GM13976 (cell line): Measurements from ENCODE around the gene CTNS.
"Not testable (repeated sequence)": the region's sequence is repeated elsewhere in the genome, so short reads cannot be mapped to it uniquely, and the experiment has no call there.

Source experiments
- DNase-seq: peaks from one replicate; pipeline ENCODE4 v3.0.0; 2012; ENCODE audit warnings: low spot score
- in situ Hi-C: fragments of 300-500 bp; cut with MboI; formaldehyde crosslinking; loops from one replicate; pipeline ENCODE4 v1.12.0; 2022; ENCODE audit warnings: low sequenced_read_pairs, mixed read lengths, inconsistent platforms; ENCODE audit not compliant: unreplicated experiment
- TF ChIP-seq, protein P1 (sequence below): IDR thresholded peaks from 2 replicates; pipeline ENCODE4 v1.5.1; 2012; ENCODE audit warnings: borderline replicate concordance, mild to moderate bottlenecking; ENCODE audit not compliant: insufficient read depth; ENCODE audit errors: extremely low read depth, missing control alignments, control extremely low read depth

Gene CTNS

DNA sequence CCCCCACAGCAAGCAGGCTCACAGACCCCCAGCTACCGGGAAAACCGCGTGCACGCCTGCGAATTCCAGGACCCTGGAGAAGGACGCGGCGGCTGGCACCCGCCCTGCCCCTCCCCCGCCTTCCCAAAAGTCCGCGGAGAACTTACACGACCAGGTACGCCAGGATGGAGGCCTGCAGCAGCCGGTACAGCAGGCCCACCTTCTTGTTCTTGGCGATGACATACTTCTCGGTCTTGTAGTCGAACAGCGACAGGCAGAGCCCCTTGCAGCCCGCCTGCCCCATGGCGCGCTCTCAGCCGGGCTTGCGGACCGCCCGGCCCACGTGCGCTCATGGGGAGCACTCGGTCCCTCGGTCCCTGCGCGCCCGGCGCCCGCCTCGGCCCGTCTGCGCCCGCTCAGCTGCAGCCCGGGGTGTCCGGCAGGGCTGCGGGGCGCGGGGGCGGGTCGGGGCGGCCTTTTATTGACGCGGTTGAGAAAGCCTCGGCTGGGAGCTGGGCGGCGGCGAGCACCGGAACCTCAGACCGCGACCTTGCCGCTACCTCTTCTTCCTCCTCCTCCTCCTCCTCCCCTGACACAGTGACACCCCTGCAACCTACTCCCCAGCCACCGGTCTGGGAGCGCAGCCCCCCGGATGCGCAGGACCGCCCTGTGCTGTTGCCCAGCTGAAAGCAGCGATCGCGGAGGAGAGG is 59.3 kb downstream of the CTNS start, which contains the start of gene P2RX5:
P2RX5 (minus strand) TSS at position 433 of the 689 bp plus-strand sequence; CDS start at position 283, 150 bp downstream.
- in situ Hi-C loops: no loop called here

DNA sequence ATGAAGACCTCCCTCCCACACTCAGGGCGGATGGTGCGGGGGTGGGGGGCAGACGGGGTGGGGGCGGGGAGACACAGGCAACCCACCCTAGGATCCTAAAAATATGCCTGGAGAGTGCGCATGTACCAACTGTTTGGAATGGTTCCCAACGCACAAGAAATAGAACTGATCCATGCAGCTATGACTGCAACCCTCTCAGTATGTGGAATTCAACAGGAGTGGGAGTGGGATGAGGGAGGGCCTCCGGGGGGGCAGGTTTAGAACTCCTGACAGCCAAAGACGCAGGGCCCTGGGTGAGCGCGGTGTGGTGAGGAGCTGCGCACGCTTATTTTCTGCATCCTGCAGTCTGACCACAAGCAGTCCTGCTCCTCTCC is 60.5 kb downstream of the CTNS start:
- TF ChIP-seq, protein P1, sequence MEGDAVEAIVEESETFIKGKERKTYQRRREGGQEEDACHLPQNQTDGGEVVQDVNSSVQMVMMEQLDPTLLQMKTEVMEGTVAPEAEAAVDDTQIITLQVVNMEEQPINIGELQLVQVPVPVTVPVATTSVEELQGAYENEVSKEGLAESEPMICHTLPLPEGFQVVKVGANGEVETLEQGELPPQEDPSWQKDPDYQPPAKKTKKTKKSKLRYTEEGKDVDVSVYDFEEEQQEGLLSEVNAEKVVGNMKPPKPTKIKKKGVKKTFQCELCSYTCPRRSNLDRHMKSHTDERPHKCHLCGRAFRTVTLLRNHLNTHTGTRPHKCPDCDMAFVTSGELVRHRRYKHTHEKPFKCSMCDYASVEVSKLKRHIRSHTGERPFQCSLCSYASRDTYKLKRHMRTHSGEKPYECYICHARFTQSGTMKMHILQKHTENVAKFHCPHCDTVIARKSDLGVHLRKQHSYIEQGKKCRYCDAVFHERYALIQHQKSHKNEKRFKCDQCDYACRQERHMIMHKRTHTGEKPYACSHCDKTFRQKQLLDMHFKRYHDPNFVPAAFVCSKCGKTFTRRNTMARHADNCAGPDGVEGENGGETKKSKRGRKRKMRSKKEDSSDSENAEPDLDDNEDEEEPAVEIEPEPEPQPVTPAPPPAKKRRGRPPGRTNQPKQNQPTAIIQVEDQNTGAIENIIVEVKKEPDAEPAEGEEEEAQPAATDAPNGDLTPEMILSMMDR: no peak
- in situ Hi-C loops: no loop called here
- DNase-seq: no peak

More for the DNA sequence above, 59.3 kb downstream of the CTNS start, which contains the start of gene P2RX5:
- TF ChIP-seq, protein P1: no peak
- peak; percentile 69 for DNase-seq

DNA sequence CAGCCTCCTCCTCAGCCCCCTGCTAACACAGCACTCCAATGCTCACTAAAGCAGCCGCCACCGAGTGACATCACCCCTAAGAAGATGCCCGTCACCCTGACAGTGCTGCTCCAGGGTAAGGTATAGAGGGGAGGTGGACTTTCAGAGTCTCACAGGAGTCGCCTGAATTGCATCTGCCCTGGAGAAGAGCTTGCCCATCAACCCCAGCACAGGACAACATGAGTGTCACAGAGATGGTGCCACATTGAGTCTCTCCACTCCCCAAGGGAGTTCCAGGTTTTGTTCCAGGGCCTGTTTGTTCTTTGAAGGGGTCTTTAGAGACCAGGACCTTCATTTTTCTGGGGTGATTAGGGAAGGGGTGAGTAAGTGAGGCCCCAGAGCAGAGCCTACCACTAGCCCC is 61.6 kb downstream of the CTNS start:
- in situ Hi-C loops: no loop called here
- no peak for DNase-seq
- TF ChIP-seq, protein P1: no peak

DNA sequence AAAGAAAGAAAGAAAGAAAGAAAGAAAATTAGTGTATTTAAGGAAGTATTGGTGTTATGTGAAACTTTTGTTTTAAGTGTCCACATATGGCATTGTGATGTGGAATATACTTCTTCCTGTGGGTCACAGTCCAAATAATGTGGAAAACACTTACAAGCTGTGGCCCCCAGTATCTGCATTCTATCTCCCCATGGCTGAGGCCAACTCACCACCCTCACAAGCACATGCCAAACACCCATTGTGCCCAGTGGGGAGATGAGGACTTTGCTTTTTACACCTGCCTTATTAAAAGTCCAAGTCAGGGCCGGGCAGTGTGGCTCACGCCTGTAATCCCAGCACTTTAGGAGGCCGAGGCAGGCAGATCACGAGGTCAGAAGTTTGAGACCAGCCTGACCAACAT is 63.4 kb downstream of the CTNS start:
- in situ Hi-C loops: no loop called here
- TF ChIP-seq, protein P1: no peak
- no peak for DNase-seq

DNA sequence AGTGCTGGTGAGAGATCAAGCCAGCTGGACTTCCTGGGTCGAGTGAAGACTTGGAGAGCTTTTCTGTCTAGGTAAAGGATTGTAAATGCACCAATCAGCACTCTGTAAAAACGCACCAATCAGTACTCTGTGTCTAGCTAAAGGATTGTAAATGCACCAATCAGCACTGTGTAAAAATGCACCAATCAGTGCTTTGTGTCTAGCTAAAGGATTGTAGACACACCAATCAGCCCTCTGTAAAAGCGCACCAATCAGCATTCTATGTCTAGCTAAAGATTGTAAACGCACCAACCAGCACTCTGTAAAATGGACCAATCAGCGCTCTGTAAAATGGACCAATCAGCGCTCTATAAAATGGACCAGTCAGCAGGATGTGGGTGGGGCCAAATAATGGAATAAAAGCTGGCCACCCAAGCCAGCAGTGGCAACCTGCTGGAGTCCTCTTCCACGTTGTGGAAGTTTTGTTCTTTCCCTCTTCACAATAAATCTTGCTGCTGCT is 65.5 kb downstream of the CTNS start:
- DNase-seq, in situ Hi-C loops: not testable (repeated sequence)

DNA sequence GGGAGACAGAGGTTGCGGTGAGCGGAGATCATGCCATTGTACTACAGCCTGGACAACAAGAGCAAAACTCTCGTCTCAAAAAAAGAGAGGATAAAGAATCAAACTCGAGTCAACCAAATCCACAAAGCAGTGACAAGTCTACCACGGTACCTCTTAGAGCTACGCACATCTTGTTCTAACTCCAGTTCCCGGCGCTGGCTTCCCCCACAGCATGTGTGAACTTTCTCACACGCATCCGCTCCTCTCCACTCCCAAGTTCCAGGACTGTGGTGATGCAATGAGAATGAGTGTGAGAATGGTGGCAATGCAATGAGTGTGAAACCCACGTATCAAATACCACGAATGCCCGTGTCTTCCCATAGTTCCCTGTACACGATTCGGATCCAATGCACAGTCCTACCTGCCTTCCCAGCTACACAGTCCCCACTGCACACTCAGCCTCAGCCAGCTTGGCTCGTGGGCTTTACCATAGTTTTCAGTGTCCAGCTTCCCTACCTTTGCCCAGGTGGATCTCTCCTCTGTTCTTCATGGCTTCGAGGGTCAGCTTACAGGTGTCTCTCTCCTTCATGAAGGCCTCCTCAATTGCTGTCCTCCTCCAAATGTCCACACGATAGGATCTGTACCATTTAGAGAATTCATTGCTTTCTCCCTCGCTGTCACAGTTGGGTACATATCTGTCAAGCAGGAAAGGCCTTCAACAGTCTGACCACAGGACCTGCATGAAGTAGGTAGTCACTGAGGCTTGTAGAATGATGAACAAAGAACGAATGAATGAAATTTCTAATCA is 68.6 kb downstream of the CTNS start:
- TF ChIP-seq, protein P1: no peak
- in situ Hi-C loops: no loop called here
- no peak for DNase-seq

DNA sequence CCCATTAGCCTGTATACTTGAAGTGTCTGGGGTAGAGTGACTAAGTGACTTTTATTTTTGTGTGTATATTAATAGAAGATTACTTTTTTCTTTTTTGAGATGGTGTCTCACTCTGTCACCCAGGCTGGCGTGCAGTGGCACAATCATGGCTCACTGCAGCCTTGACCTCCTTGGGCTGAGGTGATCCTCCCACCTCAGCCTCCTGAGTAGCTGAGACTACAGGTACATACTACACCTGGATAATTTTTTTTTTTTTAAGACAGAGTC is 69.1 kb downstream of the CTNS start:
- in situ Hi-C loops, DNase-seq: not testable (repeated sequence)
